ENCODE data around the gene FAS. TPM values are rescaled to one million over a fixed set of nuclear protein-coding genes. Genes with fewer than 3 reads are reported as not detected.

The FAS gene
- total RNA-seq, 1 experiment from 2014 or later: 7.6 TPM

- intact Hi-C loops (cut with micrococcal nuclease; ENCODE audit: unreplicated experiment): no loop called here
- POLR2A ChIA-PET (ENCODE audit: unreplicated experiment): no interaction called here
- Histone ChIP-seq H3K79me2 (ENCODE audit: low read depth) (no peaks in the 10 kb centered on the region), H3K9me3 (ENCODE audit: insufficient read depth, low read depth) (no peaks in the 10 kb centered on the region), H3K4me3 (no peak overlapping the region), H3K27me3 (ENCODE audit: insufficient read depth, low read depth) (no peaks in the 10 kb centered on the region), H3F3A (ENCODE audit: insufficient read depth, low read depth) (no peaks in the 10 kb centered on the region), H4K20me1 (ENCODE audit: insufficient read depth) (no peaks in the 10 kb centered on the region), H3K36me3 (ENCODE audit: low read depth) (no peaks in the 10 kb centered on the region), H2AFZ (no peak overlapping the region), H3K4me2 (no peak overlapping the region), H3K4me1 (replicated peaks; ENCODE audit: insufficient read depth) (peaks cover 8% of the 10 kb centered on the region; the same call in 1 of the 2 replicates), H3K9me2 (ENCODE audit: insufficient read depth) (no peaks in the 10 kb centered on the region), H3K27ac (no peak overlapping the region)
- no TSS peak for BruUV-seq (replicated peaks)
- CTCF ChIA-PET: no interaction called here
- DNase-seq: no peak
- TF ChIP-seq EZH2 (IDR thresholded peaks at IDR 0.05; ENCODE audit: low read depth) (no peak), CTCF (conservative IDR thresholded peaks at IDR 0.05) (no peak)
Observed at GRCh38 chr10:88962336-88962735, 28.3 kb upstream of the FAS start.

- no TSS peak for BruUV-seq (replicated peaks)
- TF ChIP-seq CTCF (conservative IDR thresholded peaks at IDR 0.05) (no peak), EZH2 (IDR thresholded peaks at IDR 0.05; ENCODE audit: low read depth) (no peak)
- no peaks in the 10 kb centered on the region for H4K20me1 ChIP-seq (ENCODE audit: insufficient read depth)
- intact Hi-C loops (cut with micrococcal nuclease; ENCODE audit: unreplicated experiment): no loop called here
- no peak overlapping the region for H3K4me2 ChIP-seq
- peaks cover 8% of the 10 kb centered on the region; the same call in 1 of the 2 replicates for H3K4me1 ChIP-seq (replicated peaks; ENCODE audit: insufficient read depth)
- no peak overlapping the region for H2AFZ ChIP-seq
- no peak overlapping the region for H3K27ac ChIP-seq
- no peaks in the 10 kb centered on the region for H3K27me3 ChIP-seq (ENCODE audit: insufficient read depth, low read depth)
- no peak overlapping the region for H3K4me3 ChIP-seq
- POLR2A ChIA-PET (ENCODE audit: unreplicated experiment): no interaction called here
- no peak for DNase-seq
- no peaks in the 10 kb centered on the region for H3F3A ChIP-seq (ENCODE audit: insufficient read depth, low read depth)
- H3K36me3 ChIP-seq (ENCODE audit: low read depth): no peaks in the 10 kb centered on the region
- no peaks in the 10 kb centered on the region for H3K9me3 ChIP-seq (ENCODE audit: insufficient read depth, low read depth)
- no peaks in the 10 kb centered on the region for H3K79me2 ChIP-seq (ENCODE audit: low read depth)
- CTCF ChIA-PET: no interaction called here
- no peaks in the 10 kb centered on the region for H3K9me2 ChIP-seq (ENCODE audit: insufficient read depth)
Observed at GRCh38 chr10:88963318-88963717, 27.3 kb upstream of the FAS start.

GRCh38 chr10:88964360-88964759 lies 26.2 kb upstream of the FAS start:
- no peak overlapping the region for H3K4me2 ChIP-seq
- CTCF ChIA-PET: no interaction called here
- peaks cover 8% of the 10 kb centered on the region; the same call in 1 of the 2 replicates for H3K4me1 ChIP-seq (replicated peaks; ENCODE audit: insufficient read depth)
- no peak overlapping the region for H2AFZ ChIP-seq
- no peaks in the 10 kb centered on the region for H3K27me3 ChIP-seq (ENCODE audit: insufficient read depth, low read depth)
- POLR2A ChIA-PET (ENCODE audit: unreplicated experiment): no interaction called here
- no peak for DNase-seq
- intact Hi-C loops (cut with micrococcal nuclease; ENCODE audit: unreplicated experiment): no loop called here
- no peaks in the 10 kb centered on the region for H3K79me2 ChIP-seq (ENCODE audit: low read depth)
- H4K20me1 ChIP-seq (ENCODE audit: insufficient read depth): no peaks in the 10 kb centered on the region
- H3K9me2 ChIP-seq (ENCODE audit: insufficient read depth): no peaks in the 10 kb centered on the region
- no peaks in the 10 kb centered on the region for H3K9me3 ChIP-seq (ENCODE audit: insufficient read depth, low read depth)
- no peak overlapping the region for H3K4me3 ChIP-seq
- TF ChIP-seq CTCF (conservative IDR thresholded peaks at IDR 0.05): no peak
- no peak for TF ChIP-seq EZH2 (IDR thresholded peaks at IDR 0.05; ENCODE audit: low read depth)
- H3F3A ChIP-seq (ENCODE audit: insufficient read depth, low read depth): no peaks in the 10 kb centered on the region
- peak overlapping the region; percentile 39; the same call in 1 of the 2 replicates for H3K27ac ChIP-seq
- no peaks in the 10 kb centered on the region for H3K36me3 ChIP-seq (ENCODE audit: low read depth)
- BruUV-seq (replicated peaks): no TSS peak
